ENCODE results near the gene KIRREL3. TPM values are rescaled to one million over a fixed set of nuclear protein-coding genes. Genes with fewer than 3 reads are reported as not detected.

KIRREL3 gene
- total and polyA plus RNA-seq, 2 of the 4 experiments (the other 2 are of a cell fraction) = 10.9 to 15.9 TPM

DNA sequence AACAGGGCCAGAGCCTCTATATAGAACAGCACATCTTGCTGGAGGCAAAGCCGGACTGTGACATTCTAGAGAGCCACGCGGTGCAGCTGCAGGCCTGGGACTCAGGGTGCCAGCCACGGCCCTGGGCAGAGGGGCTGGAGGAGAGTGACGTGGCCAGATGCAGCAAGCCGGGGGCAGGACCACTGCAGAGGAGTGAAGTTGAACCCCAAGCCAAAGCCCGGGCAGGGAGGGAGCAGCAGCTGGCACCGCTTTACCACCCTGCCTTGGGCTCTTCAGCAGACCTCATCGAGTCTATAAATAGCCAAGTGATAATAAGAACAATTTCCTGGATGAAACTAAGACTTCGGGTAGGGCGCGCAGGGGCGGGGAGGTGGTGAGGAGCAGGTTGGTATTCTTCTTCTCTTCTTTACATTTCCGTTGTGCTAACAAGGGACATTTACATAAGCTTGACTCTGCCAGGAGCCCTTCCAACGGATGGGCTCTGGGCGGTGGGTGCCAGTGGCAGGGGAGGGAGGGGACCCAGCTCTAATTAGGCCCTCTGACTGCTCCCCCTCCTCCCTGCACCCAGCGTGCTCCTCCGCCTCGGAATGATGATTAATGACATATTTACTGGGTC lies 534.9 kb downstream of the KIRREL3 start:
- Histone ChIP-seq H3K23ac (ENCODE audit: low read depth, low read length) (no peak overlapping the region), H2BK20ac (ENCODE audit: low read depth, low read length) (no peak overlapping the region), H3K27me3 (ENCODE audit: control insufficient read depth, insufficient read depth, low read length) (no peaks in the 10 kb centered on the region; the same call in 1 of the 2 replicates), H3K18ac (ENCODE audit: low read depth, low read length) (no peak overlapping the region), H3K56ac (ENCODE audit: extremely low read depth, insufficient read depth, low read length) (no peak overlapping the region), H3K36me3 (ENCODE audit: control insufficient read depth, insufficient read depth, low read length) (no peaks in the 10 kb centered on the region), H3K9me3 (ENCODE audit: control insufficient read depth, insufficient read depth, low read length) (peaks cover 5% of the 10 kb centered on the region), H4K8ac (ENCODE audit: low read depth in 2 of 2, low read length in 2 of 2) (no peak overlapping the region), H3K4ac (ENCODE audit: low read depth, low read length) (no peak overlapping the region), H3K4me2 (ENCODE audit: low read depth, low read length) (no peak overlapping the region), H3K4me3 (ENCODE audit: insufficient read depth, low read depth, low read length) (no peak overlapping the region), H2AFZ (replicated peaks; ENCODE audit: low read length, poor library complexity) (no peak overlapping the region), H3K79me1 (ENCODE audit: low read depth in 1 of 2, low read length in 2 of 2) (no peaks in the 10 kb centered on the region), H2AK5ac (ENCODE audit: low read depth, low read length) (no peak overlapping the region), H3K27ac (ENCODE audit: insufficient read depth, low read length) (no peak overlapping the region), H3K9me1 (ENCODE audit: insufficient read depth, low read length) (no peaks in the 10 kb centered on the region), H2BK5ac (ENCODE audit: low read depth, low read length, poor library complexity, severe bottlenecking) (no peak overlapping the region), H4K5ac (ENCODE audit: low read depth, low read length) (no peak overlapping the region), H2AK9ac (replicated peaks; ENCODE audit: low read depth, low read length, poor library complexity) (no peak overlapping the region), H4K91ac (ENCODE audit: insufficient read depth, low read depth, low read length) (no peak overlapping the region), H4K20me1 (ENCODE audit: insufficient read depth, low read length) (no peaks in the 10 kb centered on the region; the same call in 1 of the 2 replicates), H3K4me1 (ENCODE audit: control insufficient read depth, insufficient read depth, low read length) (no peaks in the 10 kb centered on the region), H3K14ac (replicated peaks; ENCODE audit: low read depth, low read length) (no peak overlapping the region), H3K9ac (ENCODE audit: low read depth, low read length) (no peak overlapping the region), H2BK15ac (ENCODE audit: low read depth, low read length) (no peak overlapping the region), H2BK120ac (ENCODE audit: low read depth, low read length) (no peak overlapping the region)
- intact Hi-C loops (cut with micrococcal nuclease) = no loop called here
- no peak for TF ChIP-seq NFE2L2 (IDR thresholded peaks at IDR 0.05; ENCODE audit: low read depth, low read length)
- no peak for TF ChIP-seq POLR2A (IDR thresholded peaks at IDR 0.05; ENCODE audit: low read depth, low read length)
- no peak for TF ChIP-seq CEBPB (IDR thresholded peaks at IDR 0.05; ENCODE audit: low read depth, low read length)
- no peak for TF ChIP-seq MAFK (IDR thresholded peaks at IDR 0.05; ENCODE audit: low read depth, low read length)
- no peak for TF ChIP-seq RCOR1 (IDR thresholded peaks at IDR 0.05; ENCODE audit: insufficient replicate concordance, low read length)
- no peak for TF ChIP-seq ELK1 (IDR thresholded peaks at IDR 0.05; ENCODE audit: borderline replicate concordance, low read depth, low read length)
- no peak for TF ChIP-seq MXI1 (IDR thresholded peaks at IDR 0.05; ENCODE audit: borderline replicate concordance, low read depth, low read length)
- TF ChIP-seq BHLHE40 (IDR thresholded peaks at IDR 0.05; ENCODE audit: low read depth, low read length) = no peak
- TF ChIP-seq FOS (IDR thresholded peaks at IDR 0.05; ENCODE audit: low read depth, low read length) = no peak
- no peak for TF ChIP-seq CHD1 (IDR thresholded peaks at IDR 0.05; ENCODE audit: low read depth, low read length)
- no peak for TF ChIP-seq RAD21 (IDR thresholded peaks at IDR 0.05; ENCODE audit: low read length)
- dilution Hi-C loops (cut with HindIII; ENCODE audit: low sequenced_read_pairs, unreplicated experiment) = no loop called here
- no TSS peak for BruUV-seq (replicated peaks)
- no peak for DNase-seq
- no CpG with 5 or more reads among the region's 19 CpGs for WGBS, 2 experiments (ENCODE audit: extremely low coverage in 2 of 2, insufficient read length in 1 of 2)
- POLR2A ChIA-PET (ENCODE audit: unreplicated experiment) = no interaction called here
- in situ Hi-C loops (cut with MboI; ENCODE audit: low sequenced_read_pairs) = no loop called here
- CTCF ChIA-PET = interaction anchor here (1.4 kb wide), 1 partner anchor 15 kb away, joined by 7 read pairs; no protein-coding TSS in a partner anchor
- no peak; the same call in 1 of the 2 replicates for ATAC-seq (ENCODE audit: low read depth)

Data from IMR-90 (cell line).